Activated CD4-positive, alpha-beta T cell treated with anti-CD3 and anti-CD28 coated beads, Interleukin-2, amount 50 U/mL, for 16 hours (primary cell): Measurements from ENCODE around the gene CNTN4.
"Not testable (repeated sequence)": the region's sequence is repeated elsewhere in the genome, so short reads cannot be mapped to it uniquely, and the experiment has no call there.

Source experiments
- DNase-seq: peaks from one replicate; pipeline ENCODE4 v3.0.0-alpha.2; 2020

The CNTN4 gene

GRCh38 chr3:2526926-2527325, 428.3 kb downstream of the CNTN4 start:
- DNase-seq: no peak

- DNase-seq: not testable (repeated sequence)
These were observed 428.7 kb downstream of the CNTN4 start for GRCh38 chr3:2527328-2527727.

GRCh38 chr3:2534767-2535166, 436.1 kb downstream of the CNTN4 start:
- not testable (repeated sequence) for DNase-seq

GRCh38 chr3:2535206-2535605, 436.5 kb downstream of the CNTN4 start:
- DNase-seq: no peak

- no peak for DNase-seq
These were observed 437.9 kb downstream of the CNTN4 start for GRCh38 chr3:2536575-2536974.

- DNase-seq: no peak
These were observed 441.4 kb downstream of the CNTN4 start for GRCh38 chr3:2540115-2540514.

- DNase-seq: no peak
These were observed 444.6 kb downstream of the CNTN4 start for GRCh38 chr3:2543247-2543646.

GRCh38 chr3:2544212-2544611, 445.5 kb downstream of the CNTN4 start:
- no peak for DNase-seq

GRCh38 chr3:2544718-2545117, 446.1 kb downstream of the CNTN4 start:
- DNase-seq: no peak

- no peak for DNase-seq
These were observed 448.4 kb downstream of the CNTN4 start for GRCh38 chr3:2547049-2547448.

GRCh38 chr3:2554656-2555055, 456.0 kb downstream of the CNTN4 start:
- DNase-seq: no peak

- DNase-seq: no peak
These were observed 460.1 kb downstream of the CNTN4 start for GRCh38 chr3:2558796-2559195.

GRCh38 chr3:2567451-2567850, 468.8 kb downstream of the CNTN4 start:
- no peak for DNase-seq

GRCh38 chr3:2568156-2568555, 469.5 kb downstream of the CNTN4 start:
- DNase-seq: no peak

- DNase-seq: no peak
These were observed 470.3 kb downstream of the CNTN4 start for GRCh38 chr3:2568929-2569328.

- no peak for DNase-seq
These were observed 478.9 kb downstream of the CNTN4 start for GRCh38 chr3:2577571-2577970.

- DNase-seq: no peak
These were observed 479.9 kb downstream of the CNTN4 start for GRCh38 chr3:2578560-2578959.

GRCh38 chr3:2579206-2579605, 480.5 kb downstream of the CNTN4 start:
- no peak for DNase-seq

GRCh38 chr3:2583046-2583445, 484.4 kb downstream of the CNTN4 start:
- no peak for DNase-seq

GRCh38 chr3:2589336-2589969, 490.8 kb downstream of the CNTN4 start:
- no peak for DNase-seq

GRCh38 chr3:2595486-2595885, 496.8 kb downstream of the CNTN4 start:
- DNase-seq: no peak

GRCh38 chr3:2597615-2598014, 498.9 kb downstream of the CNTN4 start:
- DNase-seq: no peak

GRCh38 chr3:2599471-2599870, 500.8 kb downstream of the CNTN4 start:
- DNase-seq: no peak

- DNase-seq: no peak
These were observed 505.1 kb downstream of the CNTN4 start for GRCh38 chr3:2603692-2604289.

GRCh38 chr3:2614578-2614977, 515.9 kb downstream of the CNTN4 start:
- no peak for DNase-seq
